Fibroblast of the aortic adventitia (primary cell): Measurements from ENCODE around the gene LMCD1. TPM values are rescaled to one million over a fixed set of nuclear protein-coding genes. Genes with fewer than 3 reads are reported as not detected.

Source experiments
- DNase-seq: peaks from one replicate; pipeline ENCODE4 v3.0.0-alpha.2; 2010; ENCODE audit warnings: low read depth
- H3K4me3 ChIP-seq: 2 replicates; pipeline ENCODE4 v1.5.1; 2011; ENCODE audit warnings: low read depth, mild to moderate bottlenecking, control low read depth, low read length, moderate library complexity
- CTCF ChIP-seq: IDR thresholded peaks from 2 replicates; pipeline ENCODE4 v1.5.1; 2011; ENCODE audit warnings: mild to moderate bottlenecking, low read length, control low read depth, inconsistent platforms; ENCODE audit not compliant: insufficient read depth
- total RNA-seq: library from RNA; depleted of rRNA; stranded (reverse); fragments of >200 nt; gene quantifications from 2 replicates; pipeline ENCODE4 v1.2.3, GENCODE V29; 2012; ENCODE audit warnings: low replicate concordance

Gene LMCD1
- total RNA-seq, 1 donor = 22.4 TPM

GRCh38 chr3:8617921-8618320 lies 116.3 kb downstream of the LMCD1 start:
- no peak overlapping the region for H3K4me3 ChIP-seq
- TF ChIP-seq CTCF = no peak
- DNase-seq = no peak

DNA sequence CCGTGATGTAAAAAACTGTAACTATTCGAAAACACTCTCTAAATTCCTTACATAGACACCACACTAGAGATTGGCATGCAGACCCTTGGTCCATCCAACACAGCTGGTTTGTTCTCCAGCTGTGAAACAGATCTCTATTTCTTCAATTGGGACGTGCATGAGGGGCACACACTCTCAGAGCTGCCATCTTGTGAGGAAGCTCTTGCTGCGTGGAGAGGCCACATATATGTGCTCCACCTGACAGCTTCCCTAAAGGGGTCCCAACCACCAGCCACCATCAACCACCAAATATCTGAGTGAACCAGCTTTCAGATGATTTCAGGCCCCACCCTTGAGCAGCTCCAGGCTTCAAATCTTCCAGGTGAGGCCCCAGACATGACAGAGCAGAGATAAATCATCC lies 117.3 kb downstream of the LMCD1 start:
- no peak for DNase-seq
- no peak for TF ChIP-seq CTCF
- H3K4me3 ChIP-seq = no peak overlapping the region

GRCh38 chr3:8619548-8619947 lies 117.9 kb downstream of the LMCD1 start:
- TF ChIP-seq CTCF = no peak
- DNase-seq = peak; percentile 66
- H3K4me3 ChIP-seq = no peak overlapping the region

DNA sequence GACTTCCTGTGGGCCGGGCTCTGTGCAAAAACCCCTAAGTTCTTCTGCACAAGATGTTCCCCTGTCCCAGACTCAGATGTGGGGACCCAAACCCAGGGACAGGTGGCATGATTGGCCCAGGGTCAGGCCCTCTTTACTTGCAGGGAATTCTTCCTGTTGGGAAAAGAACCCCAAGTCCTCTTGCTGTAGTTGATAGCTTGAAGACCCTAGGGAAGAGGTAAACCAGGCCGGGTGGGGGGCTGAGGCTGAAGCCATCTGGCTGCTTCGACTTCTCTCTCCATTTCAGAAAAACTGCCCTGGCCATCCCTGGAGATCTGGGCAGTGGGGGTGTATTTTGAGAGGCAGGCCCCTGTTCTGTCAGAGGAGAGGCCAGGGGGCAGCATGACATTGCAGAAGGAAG lies 119.5 kb downstream of the LMCD1 start:
- TF ChIP-seq CTCF = no peak
- DNase-seq = no peak
- H3K4me3 ChIP-seq = no peak overlapping the region

DNA sequence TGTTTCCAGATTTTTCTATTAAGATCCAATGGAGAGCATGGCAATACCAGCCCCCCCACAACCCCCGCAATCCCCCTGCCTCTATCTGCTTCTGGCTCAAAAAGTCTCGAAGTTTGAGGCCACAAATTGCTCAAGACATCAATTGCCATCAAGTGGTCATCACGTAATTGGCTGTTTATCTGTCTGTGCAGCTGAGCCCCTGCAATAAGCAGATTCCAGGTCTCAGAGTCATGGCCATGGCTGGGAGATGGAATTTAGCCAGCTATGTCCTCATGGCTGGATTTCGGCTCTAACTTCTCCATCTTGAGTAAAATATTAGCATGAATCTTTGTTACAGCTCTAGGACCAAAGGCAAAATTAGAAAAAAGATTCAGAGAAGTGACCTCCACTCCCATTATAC lies 120.2 kb downstream of the LMCD1 start:
- DNase-seq = peak; percentile 90
- H3K4me3 ChIP-seq = no peak overlapping the region
- no peak for TF ChIP-seq CTCF

- DNase-seq = peak; percentile 66
- H3K4me3 ChIP-seq = no peak overlapping the region
- TF ChIP-seq CTCF = peak; percentile 95
Observed at GRCh38 chr3:8622873-8623691, 121.5 kb downstream of the LMCD1 start.

DNA sequence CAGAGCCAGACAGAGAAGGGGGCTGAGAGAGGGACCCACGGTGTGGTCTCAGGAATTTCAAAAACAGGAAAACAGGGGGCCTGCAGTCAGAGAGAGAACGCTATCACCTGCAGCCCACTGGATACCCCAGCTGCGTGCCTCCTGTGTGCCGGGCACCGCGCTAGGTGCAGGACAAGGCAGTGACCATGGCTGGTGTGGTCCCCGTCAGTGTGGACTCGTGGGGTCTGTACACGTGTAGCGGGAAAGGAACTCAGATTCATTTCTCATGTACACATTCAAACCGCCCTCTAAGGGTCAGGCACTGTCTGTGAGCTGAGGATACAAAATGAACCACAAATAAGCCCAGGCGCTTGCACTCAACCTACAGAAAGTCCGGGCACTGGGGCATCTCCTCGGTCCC lies 122.1 kb downstream of the LMCD1 start:
- DNase-seq = no peak
- TF ChIP-seq CTCF = no peak
- no peak overlapping the region for H3K4me3 ChIP-seq
